ENCODE data around the gene OTOGL.
"Not testable (repeated sequence)": the region's sequence is repeated elsewhere in the genome, so short reads cannot be mapped to it uniquely, and the experiment has no call there.

The OTOGL gene

GRCh38 chr12:80227904-80228303 is 128.6 kb downstream of the OTOGL start:
- not testable (repeated sequence) for DNase-seq

- DNase-seq = no peak
Measured at GRCh38 chr12:80230068-80230467, 130.7 kb downstream of the OTOGL start.

GRCh38 chr12:80232837-80233236 is 133.5 kb downstream of the OTOGL start:
- no peak for DNase-seq

GRCh38 chr12:80233926-80234325 is 134.6 kb downstream of the OTOGL start:
- DNase-seq = no peak

- peak; percentile 23 for DNase-seq
Measured at GRCh38 chr12:80234667-80235066, 135.3 kb downstream of the OTOGL start.

- peak; percentile 13 for DNase-seq
Measured at GRCh38 chr12:80235944-80236343, 136.6 kb downstream of the OTOGL start.

GRCh38 chr12:80239867-80240266 is 140.5 kb downstream of the OTOGL start:
- DNase-seq = no peak

- DNase-seq = peak; percentile 68
Measured at GRCh38 chr12:80241576-80242273, 142.4 kb downstream of the OTOGL start.

- no peak for DNase-seq
Measured at GRCh38 chr12:80242321-80242720, 143.0 kb downstream of the OTOGL start.

GRCh38 chr12:80249581-80249980 is 150.2 kb downstream of the OTOGL start:
- not testable (repeated sequence) for DNase-seq

GRCh38 chr12:80257920-80258319 is 158.6 kb downstream of the OTOGL start:
- no peak for DNase-seq

GRCh38 chr12:80260269-80260668 is 160.9 kb downstream of the OTOGL start:
- no peak for DNase-seq

GRCh38 chr12:80261403-80261802 is 162.1 kb downstream of the OTOGL start:
- DNase-seq = no peak

GRCh38 chr12:80262346-80262745 is 163.0 kb downstream of the OTOGL start:
- DNase-seq = peak; percentile 45

- DNase-seq = no peak
Measured at GRCh38 chr12:80262771-80263170, 163.4 kb downstream of the OTOGL start.

- peak; percentile 65 for DNase-seq
Measured at GRCh38 chr12:80264386-80264785, 165.0 kb downstream of the OTOGL start.

- no peak for DNase-seq
Measured at GRCh38 chr12:80264891-80265290, 165.6 kb downstream of the OTOGL start.

GRCh38 chr12:80268924-80269749 is 169.8 kb downstream of the OTOGL start:
- peak; percentile 93 for DNase-seq

- DNase-seq = peak; percentile 63
Measured at GRCh38 chr12:80269803-80270552, 170.6 kb downstream of the OTOGL start.

GRCh38 chr12:80271780-80272179 is 172.4 kb downstream of the OTOGL start:
- no peak for DNase-seq

- DNase-seq = peak; percentile 18
Measured at GRCh38 chr12:80272387-80272915, 173.1 kb downstream of the OTOGL start.

- no peak for DNase-seq
Measured at GRCh38 chr12:80273144-80273543, 173.8 kb downstream of the OTOGL start.

GRCh38 chr12:80277732-80278131 is 178.4 kb downstream of the OTOGL start:
- no peak for DNase-seq

All from fibroblast of upper back skin (primary cell).